ENCODE data around the gene WIPI1.

WIPI1 gene

GRCh38 chr17:68460146-68460545 lies 2.9 kb upstream of the WIPI1 start:
- no peak for FAIRE-seq

- no peak for FAIRE-seq
Measured at GRCh38 chr17:68459037-68459639, 1.8 kb upstream of the WIPI1 start.

GRCh38 chr17:68458260-68459036 lies 1.2 kb upstream of the WIPI1 start:
- FAIRE-seq, result no peak

- no peak for FAIRE-seq
Measured at GRCh38 chr17:68457539-68458259, 403 bp upstream of the WIPI1 start.

GRCh38 chr17:68456339-68457167 lies 743 bp downstream of the WIPI1 start:
- FAIRE-seq, result no peak

- no peak for FAIRE-seq
Measured at GRCh38 chr17:68455901-68456338, 1.4 kb downstream of the WIPI1 start.

GRCh38 chr17:68453991-68454665 lies 3.2 kb downstream of the WIPI1 start:
- no peak for FAIRE-seq

- no peak for FAIRE-seq
Measured at GRCh38 chr17:68452724-68453290, 4.5 kb downstream of the WIPI1 start.

- FAIRE-seq, result no peak
Measured at GRCh38 chr17:68451670-68452354, 5.5 kb downstream of the WIPI1 start.

- no peak for FAIRE-seq
Measured at GRCh38 chr17:68450801-68451200, 6.5 kb downstream of the WIPI1 start.

- FAIRE-seq, result no peak
Measured at GRCh38 chr17:68450391-68450790, 6.9 kb downstream of the WIPI1 start.

- no peak for FAIRE-seq
Measured at GRCh38 chr17:68449021-68449739, 8.1 kb downstream of the WIPI1 start.

GRCh38 chr17:68446626-68447041 lies 10.7 kb downstream of the WIPI1 start:
- no peak for FAIRE-seq

GRCh38 chr17:68445671-68446070 lies 11.6 kb downstream of the WIPI1 start:
- no peak for FAIRE-seq

- no peak for FAIRE-seq
Measured at GRCh38 chr17:68443972-68444464, 13.3 kb downstream of the WIPI1 start.

- FAIRE-seq, result no peak
Measured at GRCh38 chr17:68441070-68441770, 16.1 kb downstream of the WIPI1 start.

GRCh38 chr17:68440526-68440925 lies 16.8 kb downstream of the WIPI1 start:
- no peak for FAIRE-seq

GRCh38 chr17:68439656-68440290 lies 17.5 kb downstream of the WIPI1 start:
- no peak for FAIRE-seq

All from islet of Langerhans (tissue), 1 donor.